GM12878 (cell line): ENCODE results near the gene POLR1G.

Source experiments
- CHD2 ChIP-seq: IDR thresholded peaks from 2 replicates; pipeline ENCODE4 v1.6.1; 2011; ENCODE audit warnings: low read depth, low read length, improper control_type of control experiment, borderline replicate concordance
- TF ChIP-seq, protein P1 (sequence below): IDR thresholded peaks from 2 replicates; pipeline ENCODE4 v1.6.1; 2011; ENCODE audit warnings: low read depth, low read length, improper control_type of control experiment, borderline replicate concordance

DNA sequence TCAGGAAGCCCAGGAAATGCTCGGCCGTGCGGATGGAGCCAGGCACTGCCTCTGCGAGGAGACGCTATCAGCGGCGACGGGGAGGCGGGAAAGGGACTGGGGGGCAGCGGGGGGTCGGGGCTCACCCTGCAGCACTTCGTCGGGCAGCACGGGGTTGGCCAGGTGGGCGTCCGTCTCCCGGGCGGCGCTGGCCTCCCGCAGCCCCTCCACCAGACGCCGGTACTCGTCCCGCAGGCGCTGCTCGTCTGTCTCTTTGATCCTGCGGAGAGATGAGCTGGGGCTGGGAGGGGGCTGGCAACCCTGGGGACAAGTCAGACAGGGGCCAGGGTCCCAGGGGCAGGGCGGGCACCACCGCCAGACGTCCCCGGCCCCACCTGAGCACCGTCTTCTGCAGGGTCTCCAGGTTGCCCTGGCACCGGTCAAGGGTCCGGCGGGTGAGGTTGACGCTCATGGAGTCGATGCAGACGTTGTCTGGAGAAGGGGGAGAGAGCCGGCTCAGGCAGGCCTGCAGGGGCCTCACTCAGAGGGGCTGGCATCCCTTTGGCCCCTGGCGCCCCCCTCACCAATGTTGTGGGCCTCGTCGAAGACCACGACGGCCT lies 42.5 kb upstream of the POLR1G start:
- TF ChIP-seq, protein P1, sequence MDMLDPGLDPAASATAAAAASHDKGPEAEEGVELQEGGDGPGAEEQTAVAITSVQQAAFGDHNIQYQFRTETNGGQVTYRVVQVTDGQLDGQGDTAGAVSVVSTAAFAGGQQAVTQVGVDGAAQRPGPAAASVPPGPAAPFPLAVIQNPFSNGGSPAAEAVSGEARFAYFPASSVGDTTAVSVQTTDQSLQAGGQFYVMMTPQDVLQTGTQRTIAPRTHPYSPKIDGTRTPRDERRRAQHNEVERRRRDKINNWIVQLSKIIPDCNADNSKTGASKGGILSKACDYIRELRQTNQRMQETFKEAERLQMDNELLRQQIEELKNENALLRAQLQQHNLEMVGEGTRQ: no peak
- TF ChIP-seq CHD2: no peak
